Fibroblast of peridontal ligament (primary cell): Measurements from ENCODE around the gene CAPN5.
"Not testable (repeated sequence)": the region's sequence is repeated elsewhere in the genome, so short reads cannot be mapped to it uniquely, and the experiment has no call there.

ENCODE experiments used
- DNase-seq: peaks from one replicate; pipeline ENCODE4 v3.0.0-alpha.2; 2010; ENCODE audit errors: extremely low read depth

CAPN5 gene

DNA sequence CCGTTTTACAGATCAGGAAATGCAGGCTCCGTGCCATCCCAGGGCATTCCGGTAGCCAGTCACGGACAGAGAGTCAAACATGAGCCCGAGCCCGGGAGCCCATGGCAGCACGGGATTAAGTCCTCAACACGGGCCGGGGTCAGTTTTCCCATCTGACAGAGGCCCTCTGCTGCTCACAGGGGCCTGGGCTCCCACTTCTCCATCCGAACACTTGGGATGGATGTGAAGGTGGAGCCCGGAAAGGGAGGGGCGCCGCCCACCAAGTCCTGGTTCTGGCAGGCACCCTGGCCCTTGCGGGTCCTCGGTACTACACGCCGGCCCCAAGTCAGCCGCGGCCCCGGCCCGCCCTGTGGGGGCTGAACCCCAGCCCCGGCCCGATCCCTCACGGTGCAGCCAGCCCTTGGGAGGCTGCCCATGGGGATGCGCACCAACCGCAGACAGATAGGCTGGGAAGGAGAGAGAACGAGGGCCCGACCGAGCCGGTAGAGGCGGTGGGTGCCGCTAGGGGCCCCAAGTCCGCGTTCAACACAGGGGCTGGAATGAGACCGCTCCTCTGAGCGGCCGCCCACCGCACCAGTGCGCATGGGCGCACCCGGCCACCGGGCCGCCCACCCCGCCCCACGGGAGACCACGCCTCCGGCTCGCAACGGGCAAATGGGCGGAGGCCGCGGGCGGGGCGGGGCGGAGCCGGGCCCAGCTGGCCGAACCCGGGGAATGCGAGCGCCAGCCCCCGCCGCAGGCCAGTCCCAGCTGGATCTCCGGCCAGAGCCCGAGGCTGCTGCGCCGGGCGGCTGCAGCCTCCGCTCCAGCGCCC lies at the start of gene CAPN5:
Gene CAPN5 (plus strand): TSS at position 743 of the 814 bp plus-strand sequence. CDS start 17,916 bp downstream, outside the sequence.
- peak; percentile 85 for DNase-seq

DNA sequence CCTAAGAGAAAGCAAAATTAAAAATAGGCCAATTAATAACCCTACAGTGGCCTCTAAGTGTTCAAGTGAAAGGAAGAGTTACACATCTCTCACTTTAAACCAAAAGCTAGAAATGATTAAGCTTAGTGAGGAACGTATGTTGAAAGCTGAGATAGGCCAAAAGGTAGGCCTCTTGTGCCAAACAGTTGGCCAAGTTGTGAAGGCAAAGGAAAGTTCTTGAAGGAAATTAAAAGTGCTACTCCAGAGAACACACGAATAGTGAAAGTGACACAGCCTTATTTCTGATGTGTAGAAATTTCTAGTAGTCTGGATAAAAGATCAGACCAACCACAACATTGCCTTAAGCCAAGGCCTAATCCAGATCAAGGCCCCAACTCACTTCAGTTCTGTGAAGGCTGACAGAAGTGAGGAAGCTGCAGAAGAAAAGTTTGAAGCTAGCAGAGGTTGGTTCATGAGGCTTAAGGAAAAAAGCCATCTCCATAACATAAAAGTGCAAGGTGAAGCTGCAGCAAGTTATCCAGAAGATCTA lies 48.3 kb upstream of the CAPN5 start:
- not testable (repeated sequence) for DNase-seq

DNA sequence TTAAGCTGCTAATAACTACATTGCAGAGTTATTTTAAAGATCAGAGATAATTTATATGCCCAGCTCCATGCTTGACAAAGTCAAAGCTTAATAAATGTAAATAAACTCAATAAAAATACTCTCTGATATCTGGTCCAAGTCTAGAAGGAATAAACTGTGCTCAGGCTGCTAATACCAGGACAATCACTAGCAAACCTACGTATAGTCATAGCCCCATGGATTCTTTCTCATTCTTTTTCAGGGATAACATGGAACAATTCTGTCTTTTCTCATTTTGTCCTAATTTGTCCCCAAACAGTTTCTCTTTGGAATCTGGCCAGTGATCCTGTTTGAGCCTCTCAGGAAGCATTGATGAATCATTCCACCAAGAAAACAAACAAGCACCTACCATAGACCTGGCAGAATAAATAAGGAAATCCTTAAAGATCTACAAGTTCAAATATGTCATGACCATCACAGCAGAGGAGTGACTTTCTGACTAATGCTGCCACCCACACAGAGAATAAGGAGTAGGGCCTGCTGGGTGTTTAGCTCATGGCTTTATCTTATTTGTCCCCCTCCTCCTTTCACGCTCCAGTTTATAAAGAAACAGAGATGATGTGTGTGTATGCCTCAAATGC lies 46.7 kb upstream of the CAPN5 start:
- no peak for DNase-seq

DNA sequence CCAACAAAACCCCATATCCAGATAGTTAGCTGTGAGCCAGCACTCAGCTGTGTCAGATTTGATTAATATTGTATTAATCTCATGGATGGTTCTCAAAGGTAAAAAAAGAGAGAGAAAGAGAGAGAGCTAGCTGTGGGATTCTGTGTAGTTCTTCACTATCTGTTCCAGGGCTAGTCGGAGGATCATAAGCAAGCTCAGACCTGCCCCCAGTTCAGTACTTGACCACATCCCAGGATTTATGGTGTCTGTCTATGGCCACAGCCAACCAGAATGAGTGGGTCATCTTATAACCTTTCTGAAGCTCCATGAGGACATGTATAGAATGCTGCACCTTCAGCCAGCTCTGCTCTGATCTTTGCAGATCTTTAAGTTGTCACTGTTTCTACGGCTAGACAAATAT lies 46.0 kb upstream of the CAPN5 start:
- DNase-seq, result no peak

DNA sequence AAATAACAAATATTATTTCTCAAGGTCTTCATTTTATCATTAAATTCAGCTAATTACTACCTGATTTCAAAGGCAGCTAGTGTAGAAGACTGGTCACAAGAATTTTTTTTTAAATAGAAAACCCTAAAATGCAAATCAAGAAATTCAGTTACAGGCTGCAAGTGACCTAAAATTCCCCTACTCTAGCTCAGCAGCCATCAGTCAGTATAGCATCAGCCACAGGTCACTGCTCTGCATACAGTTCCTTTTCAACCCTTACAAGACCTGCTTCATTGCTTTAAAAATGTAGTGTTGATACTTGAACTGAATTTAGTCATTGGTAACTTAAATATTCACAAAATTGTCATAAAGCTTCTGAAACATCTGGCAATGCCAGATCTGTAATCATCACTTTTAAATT lies 42.0 kb upstream of the CAPN5 start:
- DNase-seq, result no peak

DNA sequence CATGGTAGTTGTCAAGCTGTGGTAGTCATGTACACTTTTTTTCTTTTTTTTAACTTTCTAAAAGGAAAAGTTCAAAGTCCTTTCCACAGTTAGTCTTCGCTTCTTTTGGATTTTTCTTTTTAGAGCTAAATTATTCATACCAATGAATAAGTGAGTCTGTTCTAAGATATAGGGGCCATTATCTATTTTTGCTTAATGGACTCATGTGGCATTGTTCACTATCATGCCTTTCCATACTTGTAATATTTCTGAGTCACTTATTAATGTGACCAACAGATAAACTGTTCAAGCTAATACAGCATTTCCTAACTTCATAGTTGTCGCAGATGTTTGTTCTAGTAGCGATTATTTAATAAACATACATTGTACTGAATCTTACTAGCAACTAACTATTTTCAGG lies 40.5 kb upstream of the CAPN5 start:
- no peak for DNase-seq

DNA sequence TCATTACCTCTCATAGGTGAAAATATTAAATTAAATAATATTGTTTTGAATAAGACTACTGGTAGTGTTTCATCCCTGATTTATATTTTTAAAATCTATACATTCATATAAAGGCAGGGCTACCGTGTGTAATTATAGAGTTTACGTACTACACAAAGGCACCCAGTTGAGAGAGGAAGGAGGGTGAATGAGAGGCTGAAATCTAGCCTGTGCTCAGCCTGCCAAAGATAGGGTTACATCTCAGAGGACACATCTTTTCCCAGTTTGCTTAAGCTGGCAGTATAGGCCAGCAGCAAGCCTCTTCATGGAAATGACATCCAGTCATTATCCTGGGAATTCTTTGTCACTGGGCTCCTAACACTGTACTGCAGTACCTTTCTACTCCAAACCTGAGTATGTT lies 40.0 kb upstream of the CAPN5 start:
- DNase-seq, result no peak

DNA sequence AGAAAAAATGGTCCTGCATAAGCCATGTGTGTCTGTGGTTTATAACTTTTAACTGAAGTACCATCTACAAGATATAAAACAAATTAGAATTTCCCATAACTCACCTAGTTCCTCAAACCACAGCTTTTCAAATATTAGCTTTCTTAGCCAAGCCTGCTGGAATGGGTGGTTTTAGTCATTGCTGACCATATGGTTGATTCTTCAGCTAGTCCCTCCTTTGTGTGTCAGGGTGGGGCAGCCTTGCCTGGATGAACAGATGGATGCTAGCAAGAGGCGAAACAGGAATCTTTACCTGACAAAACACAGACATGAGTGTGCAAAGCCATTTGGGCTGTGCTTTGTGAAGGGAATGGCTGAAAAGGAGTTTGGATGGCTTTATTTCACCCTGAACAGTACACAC lies 39.5 kb upstream of the CAPN5 start:
- no peak for DNase-seq

DNA sequence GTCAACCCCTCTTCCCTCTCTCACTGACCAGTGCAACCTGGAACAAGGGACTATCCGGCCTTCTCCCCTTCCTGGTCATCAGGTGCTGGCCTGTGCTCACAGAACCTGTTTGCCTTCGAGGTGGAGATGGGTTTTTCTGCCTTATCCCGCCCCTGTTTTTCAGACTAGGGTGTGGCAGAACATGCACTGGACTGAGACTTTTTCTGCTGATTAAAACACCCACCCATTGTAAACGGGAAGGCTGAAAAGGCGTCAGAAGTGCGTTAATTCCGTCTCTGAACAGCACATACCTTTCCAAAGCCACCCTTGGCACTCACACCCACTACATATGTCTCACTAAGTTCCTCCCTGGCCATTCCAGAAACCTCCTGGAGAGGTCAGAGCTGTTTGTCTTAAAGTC lies 36.9 kb upstream of the CAPN5 start:
- DNase-seq, result no peak

DNA sequence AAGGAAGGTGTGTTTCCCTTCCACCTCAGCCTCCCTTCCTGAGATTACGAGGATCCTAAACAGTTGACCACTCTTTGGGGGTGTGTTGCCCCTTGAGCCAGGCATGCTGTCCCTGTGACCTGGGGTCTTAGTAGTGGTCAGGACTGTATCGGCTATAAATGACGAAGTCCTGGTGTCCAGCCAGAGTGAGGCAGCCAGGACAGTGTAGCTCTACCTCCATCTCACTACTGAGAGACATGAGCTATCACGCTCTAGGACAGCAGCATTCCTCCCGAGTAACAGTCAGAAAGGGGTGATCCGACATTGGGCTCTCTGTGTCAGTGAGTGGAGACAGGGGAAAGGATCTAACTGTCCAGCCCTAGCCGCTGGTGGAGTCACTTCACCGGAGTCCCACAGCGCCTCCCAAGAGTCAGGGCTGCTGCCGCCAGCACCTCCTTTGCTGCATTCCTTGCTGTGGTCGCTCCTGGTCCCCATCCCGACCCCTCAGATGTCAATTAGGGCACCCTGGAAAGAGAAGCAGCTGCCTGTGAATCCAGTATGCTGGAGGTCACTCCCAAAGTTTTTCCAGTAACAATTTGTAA lies 35.8 kb upstream of the CAPN5 start:
- no peak for DNase-seq

DNA sequence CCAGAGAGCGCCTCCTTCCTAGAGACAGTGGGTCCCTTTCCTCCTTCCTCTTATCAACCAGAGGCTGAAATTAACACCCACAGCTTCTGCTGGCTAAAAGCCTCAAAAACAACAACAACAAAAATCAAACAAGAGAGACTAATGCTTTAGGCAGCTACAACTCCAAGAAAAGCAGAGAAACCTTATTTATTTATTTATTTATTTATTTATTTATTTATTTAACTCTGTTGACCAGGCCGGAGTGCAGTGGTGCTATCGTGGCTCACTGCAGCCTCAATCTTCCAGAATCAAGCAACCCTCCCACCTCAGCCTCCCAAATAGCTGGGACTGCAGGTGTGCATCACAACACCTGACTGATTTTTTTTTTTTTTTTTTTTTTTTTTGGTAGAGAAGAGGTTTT lies 35.2 kb upstream of the CAPN5 start:
- no peak for DNase-seq

DNA sequence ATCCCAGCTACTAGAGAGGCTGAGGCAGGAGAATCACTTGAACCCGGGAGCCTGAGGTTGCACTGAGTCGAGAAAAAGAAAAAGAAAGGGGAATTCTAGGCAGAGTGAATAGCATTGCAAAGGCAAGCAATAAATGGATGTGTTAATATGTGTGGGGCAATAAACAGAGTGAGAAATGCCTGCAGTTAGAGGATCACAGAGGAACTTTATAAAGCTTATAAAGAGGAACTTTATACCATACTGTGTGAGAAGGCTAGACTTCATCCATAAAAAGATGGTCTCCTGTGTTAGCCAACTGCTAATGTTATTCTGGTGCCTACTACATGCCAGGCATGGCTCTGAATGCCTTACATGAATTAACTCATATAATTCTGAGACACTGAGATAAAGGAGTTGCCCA lies 31.7 kb upstream of the CAPN5 start:
- DNase-seq, result no peak

DNA sequence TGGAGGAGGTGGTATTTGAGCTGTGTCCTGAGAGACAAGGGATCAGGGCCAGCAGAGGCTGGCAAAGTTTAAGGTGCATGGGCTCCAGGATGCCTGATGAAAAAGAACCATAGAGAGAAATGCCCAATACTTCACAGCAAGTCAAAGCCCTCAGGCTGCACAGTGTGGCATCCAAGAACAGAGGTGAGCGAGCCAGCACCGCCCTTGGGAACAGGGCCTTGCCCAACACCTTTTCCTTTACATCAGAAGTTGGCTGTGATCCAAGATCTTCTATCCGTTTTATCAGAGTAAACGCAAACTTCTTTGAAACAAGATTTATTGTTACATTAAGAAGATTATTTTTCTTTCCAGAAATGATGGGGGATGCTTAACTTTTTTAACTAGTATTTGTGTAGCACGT lies 31.2 kb upstream of the CAPN5 start:
- no peak for DNase-seq

DNA sequence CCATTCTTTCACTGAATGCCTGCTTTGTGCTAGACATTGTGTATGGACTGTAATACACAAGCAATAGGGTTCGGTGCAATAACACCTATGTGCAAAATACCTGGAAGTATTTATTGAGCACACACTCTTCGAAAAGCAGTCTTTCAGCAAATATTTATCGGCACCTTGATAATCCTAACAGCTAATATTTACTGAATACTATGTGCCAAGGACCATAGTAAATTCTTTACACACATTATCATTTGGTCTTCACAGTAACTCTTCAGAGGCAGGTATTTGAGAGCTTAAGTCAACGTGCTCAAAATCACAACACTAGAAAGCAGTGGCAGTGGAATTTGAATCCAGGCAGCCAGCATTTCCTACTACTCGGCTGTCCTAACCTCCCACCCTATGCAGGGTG lies 30.4 kb upstream of the CAPN5 start:
- no peak for DNase-seq

DNA sequence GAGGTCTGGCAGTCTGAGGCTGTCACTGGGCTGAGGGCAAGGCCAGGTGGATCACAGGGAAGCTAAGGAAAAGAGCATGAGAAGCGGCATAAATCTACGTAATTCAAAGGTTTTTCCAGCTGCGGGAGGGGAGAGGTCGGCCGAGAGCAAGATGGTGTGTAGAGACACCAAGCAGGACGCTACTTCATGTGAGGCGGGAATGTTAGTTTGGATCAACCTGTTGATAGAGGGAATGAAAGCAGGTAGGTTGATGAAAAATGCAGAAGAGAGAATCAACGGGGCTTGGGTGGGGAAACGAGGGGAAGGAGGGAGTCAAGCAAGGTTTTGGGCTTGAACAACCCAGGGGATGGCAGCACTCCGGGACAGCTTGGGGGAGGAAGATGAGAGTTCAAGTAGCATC lies 29.7 kb upstream of the CAPN5 start:
- no peak for DNase-seq

DNA sequence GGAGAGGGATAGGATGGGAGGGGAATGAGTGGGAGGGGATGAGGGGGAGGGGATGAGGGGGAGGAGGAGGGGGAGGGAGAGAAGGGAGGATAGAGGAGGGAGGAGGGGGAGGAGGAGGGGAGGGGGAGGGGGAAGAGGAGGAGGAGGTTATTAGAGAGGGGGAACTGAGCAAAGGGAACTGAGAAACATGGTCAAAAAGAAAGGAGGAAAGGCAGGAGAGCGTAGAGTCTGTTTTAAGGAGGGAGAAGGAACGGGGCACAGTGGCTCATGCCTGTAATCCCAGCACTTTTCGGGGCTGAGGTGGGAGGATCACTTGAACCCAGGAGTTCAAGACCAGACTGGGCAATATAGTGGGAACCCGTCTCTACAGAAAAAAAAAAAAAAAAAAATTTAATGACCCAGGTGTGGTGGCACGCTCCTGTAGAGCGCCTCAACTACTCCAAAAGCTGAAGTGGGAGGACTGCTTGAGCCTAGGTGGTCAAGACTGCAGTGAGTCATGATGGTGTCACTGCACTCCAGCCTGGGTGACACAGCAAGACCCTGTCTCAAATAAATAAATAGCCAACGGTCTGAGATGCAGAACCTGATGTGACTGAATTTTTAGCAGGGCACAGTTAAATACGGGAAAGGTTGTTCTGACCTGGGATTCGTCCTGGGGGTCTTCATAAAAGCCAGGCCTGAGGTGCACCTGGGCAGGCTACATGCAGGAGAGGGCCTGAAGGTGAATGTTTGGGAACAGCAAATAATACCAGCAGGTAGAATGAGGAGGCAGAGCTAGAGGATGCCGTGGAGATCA lies 28.5 kb upstream of the CAPN5 start:
- no peak for DNase-seq

DNA sequence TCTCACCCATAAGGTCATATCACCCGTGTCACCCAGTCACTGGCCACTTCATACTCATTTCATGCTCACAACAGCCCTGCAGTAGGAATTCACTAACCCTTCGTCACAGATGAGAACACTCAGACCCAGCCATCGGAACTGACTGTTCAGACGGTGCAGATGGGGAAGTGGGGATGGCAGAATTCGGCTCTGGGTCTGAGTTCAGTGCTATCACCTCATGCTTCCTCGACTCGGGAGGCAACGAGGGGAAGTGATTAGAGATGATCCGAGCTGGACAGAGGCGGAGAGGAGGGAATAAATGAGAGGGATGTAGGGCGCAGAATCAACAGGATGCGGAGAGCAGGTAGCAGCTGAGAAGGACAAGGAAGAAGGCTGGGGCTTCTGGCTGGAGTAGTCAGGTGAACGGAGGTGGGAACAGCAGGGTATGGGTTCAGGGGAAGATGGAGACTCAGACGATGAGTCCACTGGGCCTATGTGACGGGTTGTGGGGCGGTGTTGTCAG lies 27.9 kb upstream of the CAPN5 start:
- DNase-seq, result no peak

DNA sequence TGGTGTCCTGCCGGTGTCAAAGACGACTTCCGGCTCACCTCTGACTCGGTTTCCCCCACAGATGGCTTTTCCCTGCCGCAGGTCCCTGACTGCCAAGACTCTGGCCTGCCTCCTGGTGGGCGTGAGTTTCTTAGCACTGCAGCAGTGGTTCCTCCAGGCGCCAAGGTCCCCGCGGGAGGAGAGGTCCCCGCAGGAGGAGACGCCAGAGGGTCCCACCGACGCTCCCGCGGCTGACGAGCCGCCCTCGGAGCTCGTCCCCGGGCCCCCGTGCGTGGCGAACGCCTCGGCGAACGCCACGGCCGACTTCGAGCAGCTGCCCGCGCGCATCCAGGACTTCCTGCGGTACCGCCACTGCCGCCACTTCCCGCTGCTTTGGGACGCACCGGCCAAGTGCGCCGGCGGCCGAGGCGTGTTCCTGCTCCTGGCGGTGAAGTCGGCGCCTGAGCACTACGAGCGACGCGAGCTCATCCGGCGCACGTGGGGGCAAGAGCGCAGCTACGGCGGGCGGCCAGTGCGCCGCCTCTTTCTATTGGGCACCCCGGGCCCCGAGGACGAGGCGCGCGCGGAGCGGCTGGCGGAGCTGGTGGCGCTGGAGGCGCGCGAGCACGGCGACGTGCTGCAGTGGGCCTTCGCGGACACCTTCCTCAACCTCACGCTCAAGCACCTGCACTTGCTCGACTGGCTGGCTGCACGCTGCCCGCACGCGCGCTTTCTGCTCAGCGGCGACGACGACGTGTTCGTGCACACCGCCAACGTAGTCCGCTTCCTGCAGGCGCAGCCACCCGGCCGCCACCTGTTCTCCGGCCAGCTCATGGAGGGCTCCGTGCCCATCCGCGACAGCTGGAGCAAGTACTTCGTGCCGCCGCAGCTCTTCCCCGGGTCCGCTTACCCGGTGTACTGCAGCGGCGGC lies 27.0 kb upstream of the CAPN5 start:
- DNase-seq, result peak; percentile 29

DNA sequence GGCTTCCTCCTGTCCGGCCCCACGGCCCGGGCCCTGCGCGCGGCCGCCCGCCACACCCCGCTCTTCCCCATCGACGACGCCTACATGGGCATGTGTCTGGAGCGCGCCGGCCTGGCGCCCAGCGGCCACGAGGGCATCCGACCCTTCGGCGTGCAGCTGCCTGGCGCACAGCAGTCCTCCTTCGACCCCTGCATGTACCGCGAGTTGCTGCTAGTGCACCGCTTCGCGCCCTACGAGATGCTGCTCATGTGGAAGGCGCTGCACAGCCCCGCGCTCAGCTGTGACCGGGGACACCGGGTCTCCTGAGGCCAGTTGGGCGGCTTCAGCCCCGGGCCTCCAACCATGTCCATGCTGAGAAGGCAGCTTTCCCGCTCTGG lies 26.4 kb upstream of the CAPN5 start:
- no peak for DNase-seq

DNA sequence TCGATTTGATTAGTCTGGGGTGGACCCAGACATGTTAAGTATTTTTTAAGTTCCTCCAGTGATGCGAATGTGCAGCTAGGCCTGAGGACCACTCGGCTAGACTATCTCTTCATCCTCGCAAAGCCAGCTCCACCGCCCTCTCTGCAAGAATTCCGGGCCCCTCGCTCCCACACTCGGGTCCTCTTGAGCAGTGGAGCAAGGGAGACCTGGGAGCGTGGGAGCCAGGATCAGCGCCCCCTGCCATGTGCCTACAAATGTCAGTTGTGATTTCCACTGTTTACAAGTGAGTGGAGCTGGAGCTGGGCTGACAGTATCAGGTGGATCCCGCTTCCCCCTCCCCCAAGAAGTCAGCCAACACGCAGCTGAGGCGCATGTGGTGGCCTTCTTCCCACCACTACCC lies 25.9 kb upstream of the CAPN5 start:
- DNase-seq, result no peak
